Stimulated activated CD4-positive, alpha-beta T cell treated with anti-CD3 and anti-CD28 coated beads, TNF-alpha, amount 100 ng/mL, for 4 hours (primary cell): ENCODE measurements around the gene RTTN.

Experiments
- DNase-seq, 3 experiments: peaks; one replicate each; pipeline ENCODE4 v3.0.0-alpha.2; 2020; ENCODE audit warnings: low read depth in 3 of 3

RTTN gene

DNA sequence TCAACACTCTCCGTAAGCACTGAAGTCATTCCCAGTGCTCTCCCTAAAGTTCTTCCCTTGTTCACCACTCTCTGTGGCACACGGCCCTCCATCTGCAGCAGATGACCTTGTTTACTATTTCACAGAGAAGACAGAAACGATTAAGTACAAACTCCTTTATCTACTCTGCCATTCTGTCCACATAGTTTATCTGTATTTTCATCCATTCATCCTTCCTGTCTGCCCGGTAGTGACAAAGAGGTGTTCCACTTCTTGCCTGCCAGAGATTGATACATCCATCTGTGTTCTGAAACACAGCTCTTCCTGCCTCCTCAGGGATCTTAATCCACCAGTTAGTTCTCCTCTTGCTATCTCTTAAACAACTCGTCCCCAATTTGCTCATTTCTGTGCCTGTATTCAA is 179.9 kb downstream of the RTTN start:
- no peak for DNase-seq

DNA sequence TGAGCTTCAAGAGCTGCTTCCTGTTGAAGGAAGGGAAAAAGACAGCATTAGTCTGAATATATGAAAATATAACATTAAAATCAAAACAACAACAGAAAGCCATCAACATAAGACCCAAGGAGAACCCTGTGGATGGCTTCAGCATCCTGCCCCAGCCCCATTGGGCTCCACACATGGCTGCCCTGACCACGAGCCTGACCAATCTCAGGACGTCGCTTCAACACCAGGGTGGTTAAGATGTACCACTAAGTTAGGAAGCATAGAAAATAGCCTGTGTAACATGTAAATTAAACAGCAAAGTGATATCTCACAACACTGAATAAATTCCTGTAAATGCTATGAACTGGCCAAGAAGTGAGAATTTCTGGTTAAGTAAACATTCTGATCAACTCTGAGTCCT is 180.7 kb downstream of the RTTN start:
- DNase-seq, result no peak

DNA sequence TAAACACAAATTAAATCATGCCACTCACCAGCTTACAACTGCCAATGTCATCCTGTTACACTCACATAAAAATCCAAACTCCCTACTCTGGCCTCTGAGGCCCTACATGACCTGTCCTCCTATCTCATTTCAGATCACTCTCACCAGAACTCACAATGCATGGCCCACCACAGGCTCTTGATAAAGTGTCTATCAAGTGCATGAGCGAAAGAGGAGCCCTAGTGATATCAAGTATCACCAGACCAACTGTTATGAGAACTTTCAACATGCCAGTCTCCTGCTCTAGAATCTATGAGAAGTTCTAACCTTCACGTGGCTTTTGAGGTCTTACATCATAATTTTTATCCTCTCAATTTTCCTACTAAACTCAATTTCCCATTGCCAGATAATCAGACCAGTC is 181.4 kb downstream of the RTTN start:
- no peak for DNase-seq

DNA sequence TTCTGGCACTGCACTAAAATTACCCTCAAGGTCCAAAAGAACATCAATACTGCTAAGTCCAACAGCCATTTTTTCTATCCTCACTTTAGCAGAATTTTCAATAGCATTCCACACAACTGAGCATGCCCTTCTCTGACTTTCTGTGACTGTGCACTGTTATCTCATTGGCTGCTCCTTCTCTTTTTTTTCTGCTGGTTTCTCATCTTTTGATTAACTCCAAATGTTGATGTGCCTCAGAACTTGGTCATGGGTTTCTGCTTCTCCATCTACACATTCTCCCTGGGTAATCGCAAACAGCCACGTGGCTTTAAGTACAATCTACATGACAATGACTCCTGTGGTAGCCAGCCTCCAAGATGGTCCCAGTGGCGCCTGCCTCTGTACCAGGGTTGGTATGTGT is 182.9 kb downstream of the RTTN start:
- DNase-seq, result no peak

DNA sequence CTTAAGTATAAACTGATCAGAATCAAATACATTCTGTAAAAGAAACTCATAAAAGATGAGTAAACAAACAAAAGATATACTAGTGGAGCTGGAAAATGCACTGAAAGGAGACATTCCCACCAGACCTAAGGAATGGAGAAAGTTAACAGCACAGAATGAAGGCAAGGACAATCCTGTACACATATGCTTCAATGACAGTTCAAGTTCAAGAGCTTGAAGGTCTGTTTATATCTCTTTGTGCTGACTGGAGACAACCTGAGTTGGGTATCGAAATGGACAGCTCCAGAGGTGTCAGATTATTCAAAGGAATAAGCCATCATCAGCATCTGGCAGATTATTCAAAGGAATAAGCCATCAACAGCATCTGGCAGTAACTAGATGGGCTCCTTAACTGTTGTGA is 184.0 kb downstream of the RTTN start:
- no peak for DNase-seq

DNA sequence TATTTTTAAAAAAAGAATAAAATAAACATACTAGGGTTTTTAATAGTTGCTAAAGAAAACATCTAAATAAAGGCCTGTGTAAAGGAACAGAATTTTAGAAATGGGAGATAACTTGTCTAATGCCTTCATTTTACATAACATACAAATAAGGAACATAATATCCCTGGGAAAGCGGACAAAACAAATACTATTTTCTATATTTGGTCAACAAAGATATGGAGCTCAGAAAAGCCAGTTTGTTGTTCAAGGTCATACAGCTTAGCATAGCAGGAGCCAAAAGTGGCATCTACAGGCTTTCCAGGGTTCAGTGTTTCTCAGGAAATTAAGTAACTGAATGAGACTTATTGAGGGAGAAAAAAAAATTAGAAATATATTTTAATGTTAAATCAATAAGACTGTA is 184.4 kb downstream of the RTTN start:
- DNase-seq, result no peak

DNA sequence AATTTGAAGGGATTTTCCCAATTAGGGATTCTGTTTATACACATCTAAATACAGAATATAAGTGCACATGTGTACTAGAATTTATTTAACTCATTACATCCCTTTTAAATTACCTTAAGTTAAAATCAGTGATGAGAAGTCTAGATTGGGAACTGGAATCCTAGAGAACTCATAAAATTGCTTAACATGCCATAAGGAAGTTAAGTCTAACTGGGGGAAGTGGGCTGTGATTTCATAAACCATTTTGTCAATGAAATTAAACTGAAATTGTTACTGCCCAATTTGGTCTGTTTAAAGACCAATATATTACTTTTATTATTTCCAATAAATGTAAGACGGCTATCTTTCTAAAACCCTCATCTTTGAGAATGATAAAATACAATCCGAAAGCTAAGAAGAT is 185.5 kb downstream of the RTTN start:
- DNase-seq, result no peak

DNA sequence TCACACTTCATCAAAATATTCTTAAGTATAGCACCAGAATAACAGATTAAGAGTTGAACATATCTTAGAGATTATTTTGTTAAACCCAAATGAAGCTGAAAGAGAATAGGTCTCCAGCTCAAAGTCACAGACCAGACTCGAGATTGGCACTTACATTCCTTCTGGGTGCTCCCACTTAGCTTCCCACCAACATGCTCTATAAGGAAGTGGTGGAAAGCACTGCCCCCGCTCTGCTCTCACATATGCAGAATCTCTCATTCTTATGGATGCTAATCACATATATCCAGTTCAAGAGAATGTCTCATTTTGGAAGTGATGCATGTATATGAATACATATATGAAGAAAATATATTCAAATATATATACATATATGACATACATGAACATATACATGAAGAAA is 186.4 kb downstream of the RTTN start:
- DNase-seq, result no peak

DNA sequence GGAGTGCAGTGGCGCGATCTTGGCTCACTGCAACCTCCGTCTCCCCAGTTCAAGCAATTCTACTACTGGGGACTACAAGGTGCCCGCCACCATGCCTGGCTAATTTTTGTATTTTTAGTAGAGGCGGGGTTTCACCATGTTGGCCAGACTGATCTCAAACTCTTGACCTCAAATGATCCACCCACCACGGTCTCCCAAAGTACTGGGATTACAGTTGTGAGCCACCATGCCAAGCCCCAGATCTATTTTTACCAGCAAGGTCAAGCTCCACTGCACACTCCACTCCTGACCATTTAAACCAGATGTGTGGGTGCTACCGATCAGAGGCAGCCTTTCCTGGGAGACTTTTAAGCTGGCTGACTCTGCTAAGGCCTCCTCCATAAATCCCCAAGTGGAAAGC is 190.4 kb downstream of the RTTN start:
- DNase-seq, result no peak

DNA sequence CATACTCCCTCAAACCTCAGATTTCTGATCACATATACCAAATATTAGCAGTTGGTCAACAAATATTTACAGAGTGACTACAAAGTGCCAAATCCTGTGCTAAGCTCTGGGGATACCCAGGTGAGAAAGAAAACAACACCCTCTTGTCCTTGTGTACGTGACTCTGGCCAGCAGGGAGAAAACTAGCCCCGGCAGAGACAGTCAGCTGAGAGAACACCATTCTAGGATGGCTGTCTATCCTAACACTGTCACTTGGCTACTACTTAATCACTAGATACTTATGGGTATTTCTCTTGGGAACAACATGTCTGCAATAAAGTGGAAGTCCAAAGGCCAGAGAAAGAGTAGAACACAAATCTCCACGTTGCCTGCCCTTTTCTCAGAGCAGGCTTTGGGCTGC is 199.9 kb downstream of the RTTN start:
- DNase-seq, result no peak

DNA sequence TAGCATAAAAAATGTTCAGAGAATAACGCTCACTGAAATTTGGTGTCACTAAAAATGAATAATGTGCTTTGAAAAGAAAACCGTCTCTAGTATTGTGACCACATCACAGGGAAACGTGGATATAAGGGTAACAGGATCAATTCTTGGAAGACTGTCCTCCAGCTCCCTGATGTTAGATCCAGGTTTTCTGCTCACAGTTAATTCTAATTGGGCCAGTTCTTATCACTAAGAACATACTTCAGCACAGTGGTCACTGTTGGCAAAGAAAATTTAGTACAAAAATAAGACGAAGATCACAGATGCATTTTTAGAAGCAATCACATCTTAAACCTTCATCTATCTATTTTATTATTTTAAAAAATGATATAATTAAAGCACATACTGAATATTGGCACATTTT is 200.8 kb downstream of the RTTN start:
- no peak for DNase-seq

DNA sequence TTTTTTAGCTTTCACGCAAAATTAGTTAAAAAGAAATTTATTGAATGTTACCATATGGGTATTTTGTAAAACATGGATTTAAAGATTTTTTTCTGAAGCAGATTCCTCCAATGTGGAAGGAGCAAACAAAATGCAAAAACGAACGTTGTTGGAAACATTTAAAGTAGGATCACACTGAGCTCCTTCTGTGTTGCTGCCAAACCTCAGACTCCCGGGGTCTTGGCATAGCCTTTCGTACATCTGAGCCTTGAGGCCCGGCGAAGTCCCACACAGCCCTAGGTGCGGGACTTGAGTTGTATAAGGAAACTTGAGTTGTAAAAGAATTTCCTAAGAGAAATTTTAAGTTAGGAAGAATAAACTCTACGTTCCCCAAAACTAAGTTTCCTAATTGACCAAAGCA is 205.8 kb downstream of the RTTN start:
- no peak for DNase-seq

DNA sequence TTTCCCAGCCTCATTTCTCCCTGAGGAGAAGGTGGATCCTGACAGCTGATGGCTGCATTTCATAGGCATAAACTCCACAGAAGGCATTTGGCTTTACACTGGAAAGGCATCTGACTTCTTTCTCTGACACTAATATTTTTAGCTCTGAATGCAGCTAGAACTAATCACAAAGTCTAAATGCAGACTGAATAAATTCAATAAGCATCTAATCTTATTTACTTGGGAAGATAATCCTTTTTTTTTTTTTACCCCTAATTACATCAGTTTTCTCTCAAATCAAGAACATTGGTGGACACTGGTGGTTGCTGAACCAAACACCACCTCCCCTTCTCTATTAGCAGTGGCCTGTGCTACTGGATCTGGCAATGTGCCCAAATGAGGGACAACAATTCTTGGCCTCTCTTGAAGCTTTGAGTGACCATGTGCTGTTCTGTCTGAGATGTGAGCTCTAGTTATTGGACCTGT is 206.9 kb downstream of the RTTN start:
- DNase-seq, result no peak

DNA sequence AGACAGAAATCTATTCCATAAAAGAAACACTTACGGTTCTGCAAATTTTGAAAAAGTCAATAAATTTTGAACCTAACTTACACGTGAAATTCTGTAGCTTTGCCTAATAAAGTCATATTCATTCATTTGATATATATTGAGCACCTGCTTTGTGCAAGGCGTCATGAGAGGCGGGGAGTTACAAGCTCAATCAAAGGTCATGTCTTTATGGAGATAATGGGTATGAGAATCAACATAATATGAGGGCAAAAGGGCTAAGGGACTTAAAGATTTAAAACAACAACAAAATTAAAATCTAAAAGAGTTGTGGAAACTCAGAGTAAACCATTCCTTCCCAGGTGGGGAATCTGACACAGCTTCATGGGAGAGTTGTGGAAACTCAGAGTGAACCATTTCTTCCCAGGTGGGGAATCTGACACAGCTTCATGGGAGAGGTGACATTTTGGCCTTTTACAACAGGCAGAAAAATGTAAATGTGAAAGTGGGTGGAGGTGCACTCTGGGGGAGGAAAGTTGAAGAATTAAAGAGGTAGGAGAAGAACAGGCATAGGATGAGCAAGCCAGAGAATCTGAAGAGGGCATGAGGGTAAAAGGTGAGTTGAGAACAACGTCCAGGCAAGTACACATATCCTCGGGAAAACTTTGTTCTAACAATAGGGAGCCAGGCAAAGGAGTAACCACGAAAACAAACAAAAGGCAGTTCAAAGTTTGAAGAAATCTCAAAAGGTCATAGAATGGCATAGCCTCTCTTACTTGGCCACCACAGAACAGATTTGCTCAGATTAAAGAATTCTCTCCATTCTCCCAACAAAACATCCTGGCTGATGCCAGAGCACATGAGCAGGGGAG is 208.3 kb downstream of the RTTN start:
- DNase-seq, result no peak

DNA sequence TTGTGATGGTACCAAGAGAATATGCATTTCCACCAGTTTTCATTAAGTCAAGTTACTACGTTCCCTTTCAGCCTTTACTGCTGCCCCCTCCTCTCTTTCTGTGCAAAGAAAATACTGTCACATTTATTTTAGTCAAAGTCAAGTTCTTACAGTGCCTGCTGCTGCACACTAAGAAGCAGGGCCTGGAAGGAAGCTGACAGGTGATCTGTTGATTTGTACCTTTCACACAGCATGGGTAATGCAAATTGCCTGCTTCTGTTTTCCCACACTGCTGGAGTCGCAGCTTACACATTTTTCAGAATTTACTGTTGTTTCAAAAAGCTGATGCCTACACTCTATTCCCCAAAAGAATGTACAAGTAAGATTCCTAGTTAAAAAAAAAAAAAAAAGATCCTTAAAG is 209.1 kb downstream of the RTTN start:
- no peak for DNase-seq

DNA sequence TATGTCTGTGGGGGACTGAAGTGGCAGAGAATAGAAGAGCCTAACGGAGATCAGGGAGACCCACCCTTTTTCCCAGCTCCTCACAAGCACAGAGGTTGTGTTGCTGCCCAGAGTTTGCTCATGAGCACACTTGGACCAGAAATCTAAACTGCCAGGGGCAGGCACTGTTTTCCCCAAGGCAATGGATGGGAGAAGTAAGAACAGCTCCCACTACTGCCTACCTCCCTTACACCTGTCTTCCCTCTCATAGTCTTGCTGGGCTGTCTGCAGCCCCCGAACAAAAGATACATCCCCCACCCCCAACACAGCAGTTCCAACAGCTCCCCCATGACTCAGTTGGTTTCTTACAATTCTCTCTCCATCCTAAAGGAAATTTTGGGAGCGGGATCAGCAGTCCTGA is 209.7 kb downstream of the RTTN start:
- DNase-seq, result no peak

DNA sequence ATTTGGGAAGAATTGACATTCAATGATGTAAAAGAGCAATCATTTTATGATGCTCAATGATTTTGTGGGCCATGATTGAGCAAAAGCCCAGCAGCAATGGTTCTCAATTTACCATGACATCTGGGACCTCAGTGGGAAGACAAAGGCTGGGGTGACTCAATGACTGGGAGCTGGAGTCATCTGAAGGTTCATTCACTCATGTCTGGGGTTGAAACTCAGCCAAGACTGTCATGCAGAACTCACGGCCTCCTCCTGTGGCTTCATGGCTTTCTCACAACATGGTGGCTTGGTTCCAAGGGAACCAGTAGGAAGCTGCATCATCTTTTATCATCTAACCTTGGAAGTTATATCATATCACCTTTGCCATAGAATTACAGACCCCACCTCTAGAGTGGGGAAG is 212.7 kb downstream of the RTTN start:
- no peak for DNase-seq

DNA sequence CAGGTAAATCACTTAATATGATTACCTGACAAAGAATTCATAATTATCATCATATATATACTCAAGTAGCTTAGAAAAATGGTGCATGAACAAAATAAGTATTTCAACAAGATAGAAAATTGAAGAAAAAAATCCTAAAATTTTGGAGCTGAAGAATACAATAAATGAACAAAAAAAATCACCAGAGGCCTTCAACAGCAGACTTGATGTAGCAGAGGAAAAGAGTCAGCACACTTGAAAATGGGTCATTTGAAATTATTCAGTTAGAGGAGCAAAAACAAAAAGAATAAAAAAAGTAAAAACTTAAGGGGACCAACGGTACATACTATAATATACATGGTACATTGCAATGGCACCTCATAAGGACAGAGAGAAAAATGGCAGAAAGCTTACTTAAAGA is 217.6 kb downstream of the RTTN start:
- DNase-seq, result no peak

DNA sequence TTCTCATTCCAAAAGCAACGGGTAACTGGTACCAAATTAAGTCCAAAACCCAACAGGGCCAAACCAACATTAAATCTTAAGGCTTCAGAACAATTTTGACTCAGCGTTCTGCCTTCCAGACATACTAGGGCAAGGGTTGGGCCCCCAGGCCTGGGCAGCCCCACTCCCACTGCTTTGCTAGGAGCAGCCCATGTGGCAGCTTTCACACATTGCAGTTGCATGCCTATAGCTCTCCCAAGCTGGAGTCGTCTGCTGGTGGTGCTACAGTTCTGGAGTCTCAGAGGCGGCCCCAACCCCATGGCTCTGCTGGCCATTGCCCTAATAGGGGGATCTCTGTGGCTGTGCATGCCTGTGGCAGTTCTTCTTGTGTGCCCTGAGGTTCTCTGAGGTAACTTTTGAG is 220.2 kb downstream of the RTTN start:
- no peak for DNase-seq

DNA sequence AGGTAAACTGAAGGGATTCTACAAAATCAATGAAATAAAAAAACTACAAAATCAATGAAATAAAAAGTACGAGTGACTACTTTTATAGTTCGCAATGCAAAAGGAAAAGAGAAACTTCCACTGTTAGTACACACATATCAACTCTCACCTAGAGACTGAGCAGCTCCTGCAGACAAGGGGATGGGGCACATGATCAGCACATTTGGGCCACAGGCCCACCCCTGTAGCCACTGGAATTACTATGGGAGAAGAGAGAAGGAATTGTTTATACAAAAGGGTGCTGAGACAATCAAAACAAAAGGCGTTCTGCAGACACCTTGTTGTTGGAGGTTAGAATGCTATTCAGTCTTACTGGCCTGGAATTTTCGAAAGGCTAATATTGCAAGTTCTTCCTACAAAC is 223.1 kb downstream of the RTTN start:
- DNase-seq, result no peak

DNA sequence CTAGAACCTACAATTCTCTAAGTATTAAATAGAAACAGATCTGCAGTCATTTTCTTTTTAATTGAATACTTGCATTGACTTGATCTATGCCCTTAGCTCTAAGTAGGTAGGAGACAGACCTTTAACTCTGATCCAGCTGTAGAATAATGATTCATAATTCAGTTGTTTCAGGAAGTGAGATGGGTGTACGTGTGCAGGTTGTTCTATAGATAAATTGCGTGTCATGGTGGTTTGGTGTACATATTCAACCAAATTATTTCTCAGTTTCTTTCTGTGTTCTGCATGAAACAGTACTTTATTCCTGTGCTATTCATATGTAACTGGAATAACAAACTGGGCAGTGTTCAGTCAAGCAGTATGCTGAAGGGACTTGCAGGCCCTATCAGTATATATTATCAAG is 223.5 kb downstream of the RTTN start:
- no peak for DNase-seq

DNA sequence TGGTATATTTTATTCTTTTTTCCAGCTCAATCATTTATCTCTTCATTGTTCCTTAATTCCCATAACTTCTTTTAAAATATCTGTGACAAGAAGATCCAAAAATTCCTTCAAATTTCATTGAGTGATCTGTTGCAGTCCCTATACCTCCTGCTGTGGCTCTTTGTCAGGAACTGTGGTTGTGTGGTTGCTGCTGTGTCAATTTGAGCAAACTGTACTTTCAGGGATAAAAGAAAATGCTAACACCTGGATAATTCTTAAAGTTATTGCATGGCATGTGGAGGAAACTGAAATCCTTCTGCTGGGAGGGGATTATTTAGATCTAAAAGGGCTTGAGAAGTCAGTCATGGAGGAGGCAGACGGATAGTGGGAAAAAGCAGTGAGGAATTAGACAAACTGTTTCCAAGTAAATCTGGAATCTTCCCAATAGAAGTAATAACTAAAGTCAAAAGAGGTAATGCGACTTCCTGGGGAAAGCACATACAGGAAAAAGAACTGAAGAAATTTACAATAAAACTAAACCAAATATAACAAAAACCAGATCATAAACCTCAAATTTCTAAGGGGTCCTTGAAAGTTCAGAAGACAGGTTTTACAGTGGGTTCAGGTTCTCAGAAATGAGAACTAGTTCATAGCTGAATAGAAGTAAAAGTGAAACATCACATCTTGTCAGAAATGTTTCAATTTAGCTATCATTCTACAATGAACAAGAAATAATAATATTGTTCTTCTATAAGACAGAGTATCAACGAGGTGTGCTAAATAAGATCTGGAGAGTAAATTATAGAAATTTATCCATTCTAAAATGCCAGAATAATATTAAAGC is 224.3 kb downstream of the RTTN start:
- DNase-seq, result no peak

DNA sequence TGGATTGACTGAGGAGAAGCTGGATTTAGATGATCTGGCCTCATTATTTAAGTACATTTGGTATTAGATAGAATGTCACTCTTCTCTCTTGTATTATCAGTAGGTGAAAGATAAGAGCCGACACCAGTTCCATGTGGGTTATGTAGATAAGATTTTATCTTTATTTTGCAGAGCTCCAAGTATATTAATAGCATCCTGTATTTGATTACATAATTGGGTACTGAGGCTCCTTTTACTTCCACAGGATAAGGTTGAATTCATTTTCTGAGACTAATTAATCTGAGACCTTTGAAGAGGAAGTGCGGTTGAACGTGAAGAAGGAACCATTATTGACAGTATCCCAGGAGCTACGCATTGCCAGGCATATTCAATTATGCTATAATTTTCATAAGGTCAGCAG is 225.0 kb downstream of the RTTN start:
- no peak for DNase-seq
